HL-60 (cell line): ENCODE measurements around the gene SLC7A4.

Experiments
- DNase-seq, 2 experiments: peaks; one replicate each; pipeline ENCODE4 v3.0.0-alpha.2; 2010 to 2020; ENCODE audit warnings: low read depth in 1 of 2, low spot score in 1 of 2
- H3K27ac ChIP-seq: fragments of 250-450 bp; sonication (Bioruptor Pico); replicated peaks from 2 replicates; pipeline ENCODE4 v1.5.1; 2020; ENCODE audit warnings: mild to moderate bottlenecking, moderate library complexity
- H3K27me3 ChIP-seq: fragments of 250-450 bp; sonication (Bioruptor Pico); 2 replicates; pipeline ENCODE4 v1.5.1; 2021; ENCODE audit warnings: mild to moderate bottlenecking, moderate library complexity; ENCODE audit not compliant: insufficient read depth, poor library complexity, severe bottlenecking
- H3K4me3 ChIP-seq: replicated peaks from 2 replicates; pipeline ENCODE4 v1.5.1; 2011; ENCODE audit warnings: mild to moderate bottlenecking, control low read depth, low read length; ENCODE audit not compliant: insufficient read depth
- GABPA ChIP-seq: IDR thresholded peaks from 2 replicates; pipeline ENCODE4 v1.6.1; 2012; ENCODE audit warnings: low read depth
- POLR2AphosphoS5 ChIP-seq: IDR thresholded peaks from 2 replicates; pipeline ENCODE4 v1.6.1; 2012; ENCODE audit warnings: low read depth
- REST ChIP-seq: IDR thresholded peaks from 2 replicates; pipeline ENCODE4 v1.6.1; 2012; ENCODE audit warnings: low read depth; ENCODE audit not compliant: insufficient replicate concordance
- SPI1 ChIP-seq: IDR thresholded peaks from 2 replicates; pipeline ENCODE4 v1.6.1; 2012; ENCODE audit warnings: low read depth, mild to moderate bottlenecking, borderline replicate concordance
- TF ChIP-seq, protein P1 (sequence below): IDR thresholded peaks from one replicate; pipeline ENCODE4 v1.5.1; 2011; ENCODE audit warnings: low read length, control low read depth, inconsistent platforms; ENCODE audit not compliant: insufficient read depth

SLC7A4 gene

GRCh38 chr22:21028277-21029251 is 3.8 kb downstream of the SLC7A4 start:
- no peak for DNase-seq
- TF ChIP-seq GABPA (no peak), SPI1 (no peak), POLR2AphosphoS5 (no peak)
- TF ChIP-seq, protein P1, sequence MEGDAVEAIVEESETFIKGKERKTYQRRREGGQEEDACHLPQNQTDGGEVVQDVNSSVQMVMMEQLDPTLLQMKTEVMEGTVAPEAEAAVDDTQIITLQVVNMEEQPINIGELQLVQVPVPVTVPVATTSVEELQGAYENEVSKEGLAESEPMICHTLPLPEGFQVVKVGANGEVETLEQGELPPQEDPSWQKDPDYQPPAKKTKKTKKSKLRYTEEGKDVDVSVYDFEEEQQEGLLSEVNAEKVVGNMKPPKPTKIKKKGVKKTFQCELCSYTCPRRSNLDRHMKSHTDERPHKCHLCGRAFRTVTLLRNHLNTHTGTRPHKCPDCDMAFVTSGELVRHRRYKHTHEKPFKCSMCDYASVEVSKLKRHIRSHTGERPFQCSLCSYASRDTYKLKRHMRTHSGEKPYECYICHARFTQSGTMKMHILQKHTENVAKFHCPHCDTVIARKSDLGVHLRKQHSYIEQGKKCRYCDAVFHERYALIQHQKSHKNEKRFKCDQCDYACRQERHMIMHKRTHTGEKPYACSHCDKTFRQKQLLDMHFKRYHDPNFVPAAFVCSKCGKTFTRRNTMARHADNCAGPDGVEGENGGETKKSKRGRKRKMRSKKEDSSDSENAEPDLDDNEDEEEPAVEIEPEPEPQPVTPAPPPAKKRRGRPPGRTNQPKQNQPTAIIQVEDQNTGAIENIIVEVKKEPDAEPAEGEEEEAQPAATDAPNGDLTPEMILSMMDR: no peak
- Histone ChIP-seq H3K27me3 (peaks cover 22% of the 10 kb centered on the region), H3K4me3 (no peak overlapping the region), H3K27ac (no peak overlapping the region)

DNA sequence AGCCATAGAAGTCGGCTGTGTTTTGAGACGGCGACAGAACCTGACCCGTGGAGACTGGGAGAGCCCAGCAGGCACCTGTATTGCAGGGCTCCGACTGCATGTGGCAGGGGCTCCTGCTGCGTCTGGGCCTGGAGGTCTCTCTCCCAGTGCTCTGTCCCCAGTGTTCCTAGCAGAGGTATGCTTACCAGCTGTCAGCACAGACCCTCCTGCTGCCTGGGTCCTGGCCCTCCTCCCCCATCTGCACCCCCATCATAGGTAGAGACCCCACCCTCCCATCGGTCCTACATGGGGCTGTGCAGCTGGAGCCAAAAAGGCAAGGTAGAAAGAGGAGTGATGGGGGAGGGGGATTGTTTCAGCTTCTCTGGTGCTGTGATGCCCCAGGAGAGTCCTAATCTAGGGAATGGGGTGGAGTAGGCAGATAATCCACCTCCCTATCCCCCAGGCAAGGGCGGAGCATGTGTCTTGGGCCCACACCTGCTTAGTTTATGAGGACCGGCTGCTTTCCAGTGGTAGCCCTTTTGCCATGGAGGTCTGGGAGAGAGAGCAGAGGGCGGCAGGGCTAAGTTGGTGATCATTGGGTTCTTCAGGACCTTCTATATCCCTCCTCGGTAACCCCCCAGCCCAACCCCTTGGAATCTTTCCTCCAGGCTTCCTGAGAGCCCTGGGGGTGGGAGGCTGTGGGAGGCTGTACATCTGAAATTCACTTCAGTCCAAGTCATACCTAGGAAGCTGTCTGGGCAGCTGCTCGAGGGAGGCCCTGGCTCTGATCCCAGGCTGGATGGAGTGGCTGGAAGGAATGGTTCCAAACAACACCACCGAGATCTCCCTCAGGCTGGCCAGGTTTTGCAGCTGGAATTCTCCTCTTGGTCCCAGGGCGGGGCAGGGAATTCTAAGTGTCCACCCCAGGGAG is 5.3 kb downstream of the SLC7A4 start:
- Histone ChIP-seq H3K4me3 (no peak overlapping the region), H3K27ac (no peak overlapping the region), H3K27me3 (peaks cover 11% of the 10 kb centered on the region)
- TF ChIP-seq POLR2AphosphoS5 (no peak), REST (no peak), GABPA (no peak), SPI1 (no peak)
- TF ChIP-seq, protein P1: no peak
- no peak for DNase-seq

DNA sequence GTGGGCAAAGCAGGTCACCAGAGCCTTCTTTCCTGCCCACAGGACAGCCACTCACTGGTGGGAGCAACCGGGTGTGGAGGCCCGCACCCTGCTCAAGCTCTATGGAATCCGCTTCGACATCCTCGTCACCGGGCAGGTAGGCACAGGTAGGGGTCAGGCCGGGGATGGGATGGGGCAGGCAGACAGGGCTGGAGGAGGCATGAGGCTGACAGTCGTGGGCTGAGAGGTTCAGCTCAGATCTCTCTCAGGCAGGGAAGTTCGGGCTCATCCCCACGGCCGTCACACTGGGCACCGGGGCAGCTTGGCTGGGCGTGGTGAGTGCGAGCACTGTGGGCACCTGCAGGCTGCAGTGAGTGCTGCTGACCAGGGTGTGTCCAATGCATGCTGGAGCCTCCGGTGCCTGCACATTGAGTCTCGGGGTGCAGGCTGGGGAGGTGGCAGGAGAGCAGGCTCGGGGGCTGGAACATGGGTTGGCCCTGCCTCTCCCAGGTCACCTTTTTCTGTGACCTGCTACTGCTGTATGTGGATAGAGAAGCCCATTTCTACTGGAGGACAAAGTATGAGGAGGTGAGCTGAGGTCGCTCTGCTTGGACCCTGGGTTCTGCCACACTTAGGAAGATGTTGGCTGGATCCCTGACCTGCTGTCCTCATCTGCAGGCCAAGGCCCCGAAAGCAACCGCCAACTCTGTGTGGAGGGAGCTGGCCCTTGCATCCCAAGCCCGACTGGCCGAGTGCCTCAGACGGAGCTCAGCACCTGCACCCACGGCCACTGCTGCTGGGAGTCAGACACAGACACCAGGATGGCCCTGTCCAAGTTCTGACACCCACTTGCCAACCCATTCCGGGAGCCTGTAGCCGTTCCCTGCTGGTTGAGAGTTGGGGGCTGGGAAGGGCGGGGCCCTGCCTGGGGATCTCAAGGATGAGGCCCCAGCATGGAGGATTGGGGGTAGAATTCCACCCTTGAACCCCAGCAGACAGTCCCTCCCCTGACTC is 6.3 kb downstream of the SLC7A4 start:
- DNase-seq: no peak
- Histone ChIP-seq H3K27ac (no peak overlapping the region), H3K4me3 (no peak overlapping the region), H3K27me3 (peaks cover 4% of the 10 kb centered on the region)
- TF ChIP-seq REST: no peak
